GM12873 (cell line): ENCODE measurements around the gene TMEM144.

Experiments used
- TF ChIP-seq, protein P1 (sequence below): IDR thresholded peaks from 2 replicates; pipeline ENCODE4 v1.5.1; 2012; ENCODE audit warnings: low read depth, mild to moderate bottlenecking, moderate library complexity, low read length, control low read depth; ENCODE audit not compliant: insufficient read depth; ENCODE audit errors: missing control alignments

Gene TMEM144

DNA sequence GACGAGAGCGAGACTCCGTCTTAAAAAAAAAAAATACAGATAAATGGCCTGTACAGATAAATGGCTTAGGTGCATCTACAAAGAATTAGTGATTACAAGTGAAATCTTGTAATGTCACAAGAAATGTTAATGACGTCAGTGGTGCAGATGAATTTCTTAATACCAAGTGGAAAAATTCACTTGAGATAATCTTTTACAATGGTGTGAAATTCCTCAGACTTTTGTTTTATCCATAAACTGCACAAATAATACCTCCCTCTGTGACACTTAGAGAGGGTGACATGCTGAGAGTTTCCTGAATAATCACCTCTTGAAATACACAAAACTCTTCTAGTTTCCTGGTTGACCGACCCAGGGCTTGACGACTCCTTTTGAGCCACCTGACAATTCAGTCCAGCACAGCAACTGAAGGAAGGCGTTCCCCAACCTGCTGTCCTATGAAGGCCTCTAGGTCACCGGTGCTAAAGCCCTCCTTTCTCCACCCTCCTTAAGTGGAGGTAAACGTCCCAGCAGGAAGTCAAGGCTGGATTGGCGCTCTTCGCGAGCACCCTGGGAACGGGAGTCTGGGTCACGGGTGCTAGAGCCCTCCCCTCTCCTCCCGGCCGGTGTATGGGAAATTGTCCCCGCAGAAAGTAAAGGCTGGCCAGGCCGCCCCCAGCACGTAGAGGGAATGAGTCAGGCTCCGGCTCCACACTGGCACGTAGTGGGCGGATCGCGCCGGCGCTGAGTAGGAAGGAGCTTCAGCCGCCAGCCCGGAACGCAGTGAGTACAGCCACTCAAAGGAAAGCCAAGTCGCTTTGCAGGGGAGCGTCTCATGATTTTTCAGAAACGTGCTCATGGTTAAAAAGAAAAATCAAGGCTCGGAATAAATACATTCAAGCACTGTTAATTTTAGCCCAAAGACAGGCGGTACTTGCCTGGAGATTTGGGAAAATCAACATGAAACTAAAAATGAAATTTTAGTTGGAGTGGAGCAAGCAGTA, at the start of gene TMEM144:
Gene TMEM144, plus strand, starts transcription at position 662 of the 983 bp plus-strand sequence. CDS start 2,182 bp downstream, outside the sequence.
- TF ChIP-seq, protein P1, sequence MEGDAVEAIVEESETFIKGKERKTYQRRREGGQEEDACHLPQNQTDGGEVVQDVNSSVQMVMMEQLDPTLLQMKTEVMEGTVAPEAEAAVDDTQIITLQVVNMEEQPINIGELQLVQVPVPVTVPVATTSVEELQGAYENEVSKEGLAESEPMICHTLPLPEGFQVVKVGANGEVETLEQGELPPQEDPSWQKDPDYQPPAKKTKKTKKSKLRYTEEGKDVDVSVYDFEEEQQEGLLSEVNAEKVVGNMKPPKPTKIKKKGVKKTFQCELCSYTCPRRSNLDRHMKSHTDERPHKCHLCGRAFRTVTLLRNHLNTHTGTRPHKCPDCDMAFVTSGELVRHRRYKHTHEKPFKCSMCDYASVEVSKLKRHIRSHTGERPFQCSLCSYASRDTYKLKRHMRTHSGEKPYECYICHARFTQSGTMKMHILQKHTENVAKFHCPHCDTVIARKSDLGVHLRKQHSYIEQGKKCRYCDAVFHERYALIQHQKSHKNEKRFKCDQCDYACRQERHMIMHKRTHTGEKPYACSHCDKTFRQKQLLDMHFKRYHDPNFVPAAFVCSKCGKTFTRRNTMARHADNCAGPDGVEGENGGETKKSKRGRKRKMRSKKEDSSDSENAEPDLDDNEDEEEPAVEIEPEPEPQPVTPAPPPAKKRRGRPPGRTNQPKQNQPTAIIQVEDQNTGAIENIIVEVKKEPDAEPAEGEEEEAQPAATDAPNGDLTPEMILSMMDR: no peak

DNA sequence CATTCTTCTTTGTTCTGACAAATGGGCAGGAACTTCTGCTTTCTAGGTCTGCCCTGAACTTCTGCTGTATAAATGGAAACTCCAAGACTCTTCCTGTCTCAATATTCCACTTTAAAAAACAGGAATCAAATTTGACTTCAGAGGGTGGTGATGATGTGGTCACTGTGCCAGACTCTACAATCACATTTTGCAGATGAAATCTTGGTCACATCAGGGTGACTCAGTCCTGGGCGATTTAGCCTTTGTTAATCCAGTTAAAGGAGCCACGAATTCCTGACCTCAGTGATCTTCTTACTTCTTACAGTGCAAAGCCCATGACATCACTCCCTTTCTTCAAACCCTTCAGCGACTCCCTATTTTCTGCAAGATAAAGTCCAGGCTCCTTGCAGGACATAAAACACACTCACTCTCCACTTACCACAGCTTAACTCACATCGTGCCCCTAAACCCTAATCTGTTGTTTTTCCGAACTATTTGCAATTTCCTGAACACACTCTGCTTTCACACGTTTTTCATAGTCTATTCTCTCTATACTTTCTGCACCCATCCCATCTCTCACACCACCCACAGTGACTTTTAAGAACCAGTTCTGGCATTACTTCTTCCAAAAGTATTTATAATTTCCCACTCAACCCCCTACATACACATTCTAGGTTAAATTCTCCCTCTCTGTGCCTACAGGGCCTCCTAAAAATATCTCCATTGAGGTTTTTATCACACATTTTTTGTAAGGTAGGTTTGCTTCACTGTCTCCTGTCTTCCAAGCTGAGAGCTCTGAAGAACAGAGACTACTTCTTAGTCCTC, 48.5 kb upstream of the TMEM144 start:
- TF ChIP-seq, protein P1: no peak

DNA sequence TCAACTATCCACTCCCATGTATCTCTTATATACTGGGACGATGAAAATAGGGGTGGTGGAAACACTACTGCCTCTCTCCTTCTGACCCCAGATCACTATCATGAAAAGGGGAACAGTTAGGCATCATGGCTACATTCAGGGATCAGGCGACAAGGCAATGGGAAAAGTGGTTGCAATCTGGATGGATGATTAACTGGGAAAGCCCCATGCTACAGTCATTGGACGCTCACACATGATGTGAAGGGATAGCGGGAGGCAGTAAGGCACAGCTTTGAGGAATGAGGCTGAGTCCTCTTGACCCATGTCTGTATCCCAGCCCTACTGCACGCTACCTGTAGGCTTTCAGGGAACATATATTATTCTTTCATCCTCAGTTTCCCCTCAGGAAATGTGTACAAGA, 47.7 kb upstream of the TMEM144 start:
- TF ChIP-seq, protein P1: no peak

DNA sequence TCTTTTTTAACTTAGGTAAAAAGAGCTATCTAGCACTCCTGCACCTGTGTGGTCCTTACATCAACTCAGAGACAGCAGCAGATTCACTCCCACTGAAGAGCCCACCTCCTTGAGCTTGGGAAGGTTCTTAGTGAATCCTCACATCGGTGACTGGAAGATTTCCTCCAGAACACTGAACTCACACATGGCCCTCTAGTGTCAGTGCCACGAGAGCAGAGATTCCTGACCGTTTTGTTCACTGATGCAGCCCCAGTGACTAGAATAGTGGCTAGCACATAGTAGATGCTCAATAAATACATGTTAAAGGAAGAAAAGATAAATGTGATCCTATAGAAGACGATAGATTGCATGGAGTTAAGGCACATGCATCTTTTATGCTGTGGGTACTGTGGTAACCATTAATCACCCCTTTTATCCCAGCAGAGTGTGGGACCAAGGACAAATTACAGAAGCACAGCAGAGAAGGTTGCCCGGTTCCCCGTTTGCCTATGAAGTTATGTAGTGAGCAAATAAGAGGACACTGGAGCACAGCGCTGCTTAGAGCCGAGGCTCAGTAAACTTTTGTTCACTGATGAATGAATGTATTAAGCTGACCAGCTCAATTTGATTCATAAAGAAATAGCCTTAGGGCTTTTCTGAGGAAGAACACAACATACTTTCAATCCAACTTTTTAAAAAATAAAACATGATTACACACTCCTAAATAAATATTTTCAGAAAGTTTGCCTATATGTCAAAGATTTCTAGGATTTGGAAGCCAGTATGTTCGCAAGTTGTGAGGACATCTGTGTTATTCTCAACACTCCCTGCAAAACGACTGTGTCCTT, 46.1 kb upstream of the TMEM144 start:
- TF ChIP-seq, protein P1: no peak

DNA sequence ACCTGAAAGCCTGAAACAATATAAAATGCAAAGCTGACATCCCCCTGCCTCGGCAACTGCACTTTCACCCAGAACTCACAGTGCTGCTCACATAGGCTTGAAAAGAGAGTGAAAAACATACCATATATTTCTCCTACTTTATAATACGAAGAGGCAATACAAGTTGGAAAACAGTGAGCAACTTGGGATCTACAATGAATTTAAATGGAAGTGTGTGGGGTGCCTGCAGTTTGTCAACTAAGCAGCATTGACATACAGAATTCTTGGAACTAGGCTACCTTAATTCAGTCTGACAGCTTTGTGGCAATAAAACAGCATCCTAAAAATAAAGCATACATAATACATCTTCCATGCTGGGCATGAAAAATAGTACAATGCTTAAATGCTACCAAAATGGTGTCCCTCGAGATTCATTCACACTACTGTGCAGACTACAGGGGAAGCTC, 45.5 kb upstream of the TMEM144 start:
- TF ChIP-seq, protein P1: no peak

DNA sequence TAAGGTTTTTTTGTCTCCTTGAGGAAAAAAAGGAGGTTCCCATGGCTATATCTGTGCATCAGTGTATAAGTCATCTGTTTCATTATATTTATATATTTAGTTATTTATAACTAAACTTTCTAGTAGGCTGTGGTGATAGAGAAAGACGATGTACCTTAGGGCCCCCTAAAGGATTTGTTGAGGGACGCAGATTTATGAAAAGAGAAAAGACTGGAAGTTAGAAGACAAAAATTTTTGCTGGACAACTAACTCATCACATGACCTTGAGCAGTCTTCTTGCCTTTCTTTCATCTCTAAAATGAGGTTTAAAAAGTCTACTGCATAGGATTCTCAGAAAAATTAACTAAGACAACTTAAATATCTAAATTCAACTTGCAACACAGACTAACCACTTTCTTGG, 43.6 kb upstream of the TMEM144 start:
- TF ChIP-seq, protein P1: no peak

DNA sequence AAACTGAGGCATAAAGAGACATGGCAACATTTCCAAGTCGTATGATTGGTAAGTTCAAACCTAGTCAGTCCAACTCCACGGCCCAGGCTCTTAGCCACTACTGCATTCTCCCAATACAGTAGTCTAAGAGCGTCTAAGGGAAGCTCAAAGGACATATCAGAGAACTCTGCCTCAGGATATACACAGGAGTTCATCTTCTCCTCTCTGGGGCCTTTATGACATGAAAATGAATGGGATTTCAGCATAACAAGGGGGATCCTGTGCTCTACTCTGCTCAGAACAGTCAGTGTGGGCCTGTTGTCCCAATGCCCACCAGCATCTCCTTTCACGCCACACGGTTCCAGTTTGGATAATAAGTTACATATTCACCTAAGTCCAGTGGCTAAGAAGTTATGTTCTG, 41.7 kb upstream of the TMEM144 start:
- TF ChIP-seq, protein P1: no peak
